Testis (tissue), 3 donors: ENCODE data around the gene SEC61A2. TPM values are rescaled to one million over a fixed set of nuclear protein-coding genes. Genes with fewer than 3 reads are reported as not detected.
A peak's percentile ranks its signal among the peaks of the same experiment; 100 is the strongest.

Experiments
- DNase-seq: peaks from one replicate; pipeline ENCODE4 v3.0.0-alpha.2; 2019
- H3K27ac ChIP-seq, 2 donors: fragments of 200-600 bp; sonication (generic); one replicate each; pipeline ENCODE4 v1.5.1; 2019
- H3K27me3 ChIP-seq: fragments of 200-600 bp; sonication (generic); one replicate; pipeline ENCODE4 v1.5.1; 2019
- H3K36me3 ChIP-seq: fragments of 200-600 bp; sonication (generic); one replicate; pipeline ENCODE4 v1.5.1; 2017; ENCODE audit warnings: low read depth; ENCODE audit errors: missing control alignments
- H3K4me1 ChIP-seq: fragments of 200-600 bp; sonication (generic); one replicate; pipeline ENCODE4 v1.5.1; 2019
- H3K4me3 ChIP-seq, 2 donors: fragments of 200-600 bp; sonication (generic); one replicate each; pipeline ENCODE4 v1.5.1; 2017 to 2019
- H3K9me3 ChIP-seq: fragments of 200-600 bp; sonication (generic); one replicate; pipeline ENCODE4 v1.5.1; 2017
- CTCF ChIP-seq, 3 experiments: fragments of 450-650 bp in 2 of 3; fragments of 200-600 bp in 1 of 3; sonication (generic) in 1 of 3; IDR thresholded peaks; one replicate each; pipeline ENCODE4 v1.5.1; 2016 to 2019; ENCODE audit warnings: antibody characterized with exemption in 3 of 3, mild to moderate bottlenecking in 2 of 3, moderate library complexity in 1 of 3
- POLR2A ChIP-seq: fragments of 450-650 bp; IDR thresholded peaks from one replicate; pipeline ENCODE4 v1.6.1; 2017; ENCODE audit warnings: antibody characterized with exemption, mild to moderate bottlenecking, moderate library complexity
- WGBS, 2 donors: methylation state at CpG; one replicate each; pipeline ENCODE4 v1.1.5; 2018; 5-methylcytosine and 5-hydroxymethylcytosine counted together
- intact Hi-C: fragments of 100-400 bp; cut with DNase I; formaldehyde crosslinking; loops from one replicate; pipeline ENCODE4 v1.15.1; 2023; ENCODE audit warnings: low total_unique reads
- microRNA counts, 2 donors: library from miRNA; unstranded; fragments of <30 nt; microRNA quantifications; one replicate each; lab custom pipeline; 2016
- microRNA-seq, 2 donors: library from miRNA; unstranded; fragments of <30 nt; microRNA quantifications; one replicate each; pipeline ENCODE4, GENCODE V29; 2016; ENCODE audit warnings: borderline number of aligned reads in 2 of 2, borderline replicate concordance in 1 of 2
- polyA plus RNA-seq: library from polyadenylated mRNA; stranded (reverse); fragments of 350-450 nt; fragmentation: Illumina TruSeq; extraction: RNeasy Lipid Tissue Mini Kit (QIAGEN cat#74804); gene quantifications from one replicate; pipeline ENCODE4 v1.2.3, GENCODE V29; 2014; ENCODE audit warnings: low read depth, low replicate concordance; ENCODE audit not compliant: insufficient read depth
- small RNA-seq, 2 donors: library from RNA; depleted of rRNA; stranded (forward); fragments of <200 nt; gene quantifications; one replicate each; pipeline ENCODE3, GENCODE V24; 2016
- total RNA-seq, 2 donors: library from RNA; depleted of rRNA; stranded (reverse); fragments of >200 nt; gene quantifications; one replicate each; pipeline ENCODE4 v1.2.3, GENCODE V29; 2016

The SEC61A2 gene
- total and polyA plus RNA-seq, 3 donors from 2014 or later, result 28.6 to 57.5 (median 46.4) TPM

DNA sequence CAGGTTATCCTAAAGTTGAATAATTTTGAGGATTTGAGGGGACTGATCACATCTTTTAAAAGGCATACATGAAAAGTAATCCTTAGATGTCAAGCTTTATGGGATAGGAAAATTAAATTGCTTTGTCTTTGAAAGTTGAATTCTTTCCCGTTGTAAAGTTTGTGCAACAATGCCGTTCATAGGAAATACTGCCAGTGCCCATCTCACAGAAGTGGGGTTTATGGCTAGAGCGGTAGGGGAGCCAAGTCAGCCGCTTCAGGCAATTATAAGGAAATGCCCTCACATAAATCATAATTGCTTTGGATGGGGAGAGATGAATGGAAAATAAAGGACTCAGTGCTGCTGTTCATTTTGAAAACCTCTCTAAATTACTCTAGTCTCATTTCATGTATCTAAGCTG lies 84.6 kb downstream of the SEC61A2 start:
- intact Hi-C loops, result no loop called here
- WGBS, 2 donors, result 64 to 73% methylated on average over 4 of the region's 4 CpGs
- TF ChIP-seq CTCF (IDR thresholded peaks at IDR 0.05), result no peak
- TF ChIP-seq POLR2A, result no peak
- no peaks in the 10 kb centered on the region for H3K4me1 ChIP-seq
- no peaks in the 10 kb centered on the region for H3K9me3 ChIP-seq
- H3K36me3 ChIP-seq, result no peaks in the 10 kb centered on the region
- DNase-seq, result no peak
- no peaks in the 10 kb centered on the region for H3K27me3 ChIP-seq
- no peak overlapping the region for H3K27ac ChIP-seq
- no peak overlapping the region for H3K4me3 ChIP-seq

DNA sequence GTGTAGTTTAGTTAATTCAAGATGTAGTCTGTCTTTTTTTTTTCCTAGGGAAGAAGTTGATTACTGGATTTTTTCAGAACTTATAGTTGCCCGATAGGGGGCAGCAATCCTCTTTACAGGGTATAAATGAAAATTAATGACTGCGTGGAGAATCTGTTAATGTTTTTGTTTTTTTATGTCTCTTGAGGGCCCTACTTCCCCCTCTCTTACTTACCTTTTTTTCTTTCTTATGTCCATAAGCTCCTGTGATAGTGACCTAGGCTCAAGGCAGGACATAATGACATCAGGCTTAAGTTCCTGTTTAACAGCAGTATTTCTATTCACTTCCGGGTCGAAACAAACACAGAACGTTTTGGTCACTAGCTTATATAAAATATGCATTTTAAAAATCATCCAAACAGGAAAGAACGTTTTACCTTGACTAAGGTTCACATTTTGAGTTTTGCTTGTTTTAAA lies 85.3 kb downstream of the SEC61A2 start:
- peak; percentile 43 for DNase-seq
- TF ChIP-seq CTCF (IDR thresholded peaks at IDR 0.05), result peak; percentile 43 to 72 (median 51)
- TF ChIP-seq POLR2A, result no peak
- no peak overlapping the region for H3K4me3 ChIP-seq
- H3K27me3 ChIP-seq, result no peaks in the 10 kb centered on the region
- no peaks in the 10 kb centered on the region for H3K36me3 ChIP-seq
- no peaks in the 10 kb centered on the region for H3K9me3 ChIP-seq
- H3K4me1 ChIP-seq, result no peaks in the 10 kb centered on the region
- no peak overlapping the region for H3K27ac ChIP-seq
- intact Hi-C loops, result no loop called here
- WGBS, 2 donors, result 41 to 48% methylated on average over 6 of the region's 6 CpGs

MicroRNAs within 50 kb of the gene (microRNA counts, 767-probe panel; counts per million panel counts)
- 0 to 152 counts per million in 2 donors for microRNA hsa-miR-548ak (lab: Ali Mortazavi, UCI)

Small RNAs within 50 kb of the gene (microRNA-seq; reads per million reads assigned to microRNA genes)
- gene MIR548AK, result 0 reads per million in 2 donors

Small RNAs within 50 kb of the gene (small RNA-seq; reads per million reads assigned to genes)
- gene MIR548AK (0 reads per million in 2 donors), gene RNU6-88P (0 reads per million in 2 donors)

Other genes starting within 250 kb of the SEC61A2 start
- gene UPF2, start 86.9 kb upstream of the SEC61A2 start, total RNA-seq, result 10 to 100 TPM; 36.9 to 43.7 TPM
- gene UPF2, start 86.9 kb upstream of the SEC61A2 start, polyA plus RNA-seq, result 15.7 TPM
- gene DHTKD1, start 60.7 kb upstream of the SEC61A2 start, total RNA-seq, result 10 to 100 TPM; 26.1 to 28.8 TPM
- gene DHTKD1, start 60.7 kb upstream of the SEC61A2 start, polyA plus RNA-seq, result 15.6 TPM
- 10 to 100 TPM; 22.0 to 26.5 TPM for gene NUDT5, start 66.2 kb downstream of the SEC61A2 start, total RNA-seq
- gene NUDT5, start 66.2 kb downstream of the SEC61A2 start, polyA plus RNA-seq, result 25.9 TPM
- 10 to 100 TPM; 62.4 to 71.7 TPM for gene CDC123, start 66.5 kb downstream of the SEC61A2 start, total RNA-seq
- gene CDC123, start 66.5 kb downstream of the SEC61A2 start, polyA plus RNA-seq, result 87.4 TPM
- gene CAMK1D, start 219.9 kb downstream of the SEC61A2 start, total RNA-seq, result 10 to 100 TPM in 1 of 2 donors, 1 to 10 TPM in 1; 10.0 to 14.5 TPM
- gene CAMK1D, start 219.9 kb downstream of the SEC61A2 start, polyA plus RNA-seq, result 14.0 TPM